Measurements from ENCODE around the gene S1PR4. TPM values are rescaled to one million over a fixed set of nuclear protein-coding genes. Genes with fewer than 3 reads are reported as not detected.
"Not testable (repeated sequence)": the region's sequence is repeated elsewhere in the genome, so short reads cannot be mapped to it uniquely, and the experiment has no call there.

Gene S1PR4
- total RNA-seq, 2 experiments from 2014 or later: 70.2 to 73.7 TPM

- no peaks in the 10 kb centered on the region for H3K9me3 Mint-ChIP-seq
- no peak for ATAC-seq (ENCODE audit: poor library complexity)
- POLR2A ChIA-PET: no interaction called here
- DNase-seq: peak in 1 of 14 experiments; percentile 18
- H3K9me3 ChIP-seq (ENCODE audit: control insufficient read depth in 1 of 2, insufficient read depth in 1 of 2, low read length in 2 of 2): peaks cover 0 to 6% of the 10 kb centered on the region in 2 experiments
- peaks cover 26% of the 10 kb centered on the region for H3K4me1 Mint-ChIP-seq (ENCODE audit: low read depth)
- peaks cover 27% of the 10 kb centered on the region for H3K36me3 ChIP-seq (ENCODE audit: insufficient read depth, low read length)
- H3K4me3 Mint-ChIP-seq: no peak overlapping the region
- TF ChIP-seq, protein P1, sequence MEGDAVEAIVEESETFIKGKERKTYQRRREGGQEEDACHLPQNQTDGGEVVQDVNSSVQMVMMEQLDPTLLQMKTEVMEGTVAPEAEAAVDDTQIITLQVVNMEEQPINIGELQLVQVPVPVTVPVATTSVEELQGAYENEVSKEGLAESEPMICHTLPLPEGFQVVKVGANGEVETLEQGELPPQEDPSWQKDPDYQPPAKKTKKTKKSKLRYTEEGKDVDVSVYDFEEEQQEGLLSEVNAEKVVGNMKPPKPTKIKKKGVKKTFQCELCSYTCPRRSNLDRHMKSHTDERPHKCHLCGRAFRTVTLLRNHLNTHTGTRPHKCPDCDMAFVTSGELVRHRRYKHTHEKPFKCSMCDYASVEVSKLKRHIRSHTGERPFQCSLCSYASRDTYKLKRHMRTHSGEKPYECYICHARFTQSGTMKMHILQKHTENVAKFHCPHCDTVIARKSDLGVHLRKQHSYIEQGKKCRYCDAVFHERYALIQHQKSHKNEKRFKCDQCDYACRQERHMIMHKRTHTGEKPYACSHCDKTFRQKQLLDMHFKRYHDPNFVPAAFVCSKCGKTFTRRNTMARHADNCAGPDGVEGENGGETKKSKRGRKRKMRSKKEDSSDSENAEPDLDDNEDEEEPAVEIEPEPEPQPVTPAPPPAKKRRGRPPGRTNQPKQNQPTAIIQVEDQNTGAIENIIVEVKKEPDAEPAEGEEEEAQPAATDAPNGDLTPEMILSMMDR (IDR thresholded peaks at IDR 0.05): no peak
- intact Hi-C loops (cut with DNase I, micrococcal nuclease): no loop called here
- no peak overlapping the region for H3K4me3 ChIP-seq (ENCODE audit: low read length)
- H3K27ac Mint-ChIP-seq: no peak overlapping the region
- H3K36me3 Mint-ChIP-seq (ENCODE audit: low read depth): peaks cover 27% of the 10 kb centered on the region
- CTCF ChIA-PET: no interaction called here
- H3K27me3 ChIP-seq (ENCODE audit: control insufficient read depth in 1 of 2, insufficient read depth in 2 of 2, low read length in 2 of 2): no peaks in the 10 kb centered on the region
- peaks cover 50% of the 10 kb centered on the region for H3K4me1 ChIP-seq (ENCODE audit: insufficient read depth, low read length)
- H3K27me3 Mint-ChIP-seq: no peaks in the 10 kb centered on the region
- H3K27ac ChIP-seq (ENCODE audit: low read depth in 1 of 2, low read length in 2 of 2): no peak overlapping the region
Measured at GRCh38 chr19:3190921-3191805, 12.6 kb downstream of the S1PR4 start.

DNA sequence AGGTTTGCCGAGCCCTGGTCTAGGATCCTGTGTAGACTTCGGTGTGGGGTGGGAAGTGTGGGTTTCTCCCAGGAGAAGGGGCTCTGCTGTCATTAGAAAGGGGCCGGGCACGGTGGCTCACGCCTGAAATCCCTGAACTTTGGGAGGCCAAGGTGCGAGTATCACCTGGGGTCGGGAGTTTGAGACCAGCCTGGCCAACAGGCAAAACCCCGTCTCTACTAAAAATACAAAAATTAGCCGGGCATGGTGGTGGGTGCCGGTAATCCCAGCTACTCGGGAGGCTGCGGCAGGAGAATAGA is 13.2 kb downstream of the S1PR4 start:
- Histone ChIP-seq H3K4me1 (ENCODE audit: insufficient read depth, low read length) (peaks cover 44% of the 10 kb centered on the region), H3K36me3 (ENCODE audit: insufficient read depth, low read length) (peaks cover 33% of the 10 kb centered on the region)
- intact Hi-C loops (cut with DNase I, micrococcal nuclease); ATAC-seq (ENCODE audit: poor library complexity); H3K27me3 ChIP-seq (ENCODE audit: control insufficient read depth in 1 of 2, insufficient read depth in 2 of 2, low read length in 2 of 2); POLR2A ChIA-PET; H3K4me3 Mint-ChIP-seq; H3K9me3 Mint-ChIP-seq; CTCF ChIA-PET; H3K4me3 ChIP-seq (ENCODE audit: low read length); DNase-seq; H3K27ac Mint-ChIP-seq; H3K9me3 ChIP-seq (ENCODE audit: control insufficient read depth in 1 of 2, insufficient read depth in 1 of 2, low read length in 2 of 2); H3K27me3 Mint-ChIP-seq; H3K27ac ChIP-seq (ENCODE audit: low read depth in 1 of 2, low read length in 2 of 2): not testable (repeated sequence)
- Mint-ChIP-seq H3K36me3 (ENCODE audit: low read depth) (peaks cover 24% of the 10 kb centered on the region), H3K4me1 (ENCODE audit: low read depth) (peaks cover 23% of the 10 kb centered on the region)

GRCh38 chr19:3192228-3192635 is 13.7 kb downstream of the S1PR4 start:
- no peak overlapping the region for H3K4me3 ChIP-seq (ENCODE audit: low read length)
- ATAC-seq (ENCODE audit: poor library complexity): no peak
- H3K36me3 Mint-ChIP-seq (ENCODE audit: low read depth): peaks cover 19% of the 10 kb centered on the region
- no peak overlapping the region for H3K27ac ChIP-seq (ENCODE audit: low read depth in 1 of 2, low read length in 2 of 2)
- POLR2A ChIA-PET: no interaction called here
- H3K27me3 ChIP-seq (ENCODE audit: control insufficient read depth in 1 of 2, insufficient read depth in 2 of 2, low read length in 2 of 2): no peaks in the 10 kb centered on the region
- H3K9me3 Mint-ChIP-seq: no peaks in the 10 kb centered on the region
- peaks cover 0 to 6% of the 10 kb centered on the region in 2 experiments for H3K9me3 ChIP-seq (ENCODE audit: control insufficient read depth in 1 of 2, insufficient read depth in 1 of 2, low read length in 2 of 2)
- peak in 1 of 14 experiments; percentile 25 for DNase-seq
- intact Hi-C loops (cut with DNase I, micrococcal nuclease): no loop called here
- TF ChIP-seq, protein P1 (IDR thresholded peaks at IDR 0.05): no peak
- peaks cover 39% of the 10 kb centered on the region for H3K4me1 ChIP-seq (ENCODE audit: insufficient read depth, low read length)
- H3K4me3 Mint-ChIP-seq: no peak overlapping the region
- H3K4me1 Mint-ChIP-seq (ENCODE audit: low read depth): peaks cover 18% of the 10 kb centered on the region
- H3K36me3 ChIP-seq (ENCODE audit: insufficient read depth, low read length): peaks cover 37% of the 10 kb centered on the region
- CTCF ChIA-PET: no interaction called here
- no peaks in the 10 kb centered on the region for H3K27me3 Mint-ChIP-seq
- no peak overlapping the region for H3K27ac Mint-ChIP-seq

DNA sequence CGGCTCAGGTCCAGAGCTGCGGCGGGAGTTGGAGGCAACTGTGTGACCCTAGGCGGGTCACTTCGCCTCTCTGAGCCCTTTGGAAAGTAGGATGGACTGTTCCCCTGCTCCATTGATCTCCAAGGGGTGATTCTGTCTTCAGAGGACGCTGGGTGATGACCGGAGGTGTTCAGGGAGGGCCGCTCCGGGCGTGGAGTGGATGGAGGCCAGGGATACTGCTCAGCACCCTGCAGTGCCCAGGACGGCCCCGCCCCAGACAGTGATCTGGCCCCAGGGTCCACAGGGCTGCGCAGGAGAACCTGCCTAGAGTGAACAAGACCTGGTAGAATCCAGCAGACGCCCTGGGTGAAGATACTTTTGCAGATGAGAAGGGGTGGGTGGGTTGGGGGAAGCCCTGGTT is 14.1 kb downstream of the S1PR4 start:
- H3K4me1 Mint-ChIP-seq (ENCODE audit: low read depth): peaks cover 16% of the 10 kb centered on the region
- Histone ChIP-seq H3K9me3 (ENCODE audit: control insufficient read depth in 1 of 2, insufficient read depth in 1 of 2, low read length in 2 of 2) (peaks cover 0 to 6% of the 10 kb centered on the region in 2 experiments), H3K36me3 (ENCODE audit: insufficient read depth, low read length) (peaks cover 37% of the 10 kb centered on the region), H3K4me1 (ENCODE audit: insufficient read depth, low read length) (peaks cover 35% of the 10 kb centered on the region), H3K4me3 (ENCODE audit: low read length) (no peak overlapping the region), H3K27ac (ENCODE audit: low read depth in 1 of 2, low read length in 2 of 2) (no peak overlapping the region), H3K27me3 (ENCODE audit: control insufficient read depth in 1 of 2, insufficient read depth in 2 of 2, low read length in 2 of 2) (no peaks in the 10 kb centered on the region)
- H3K4me3 Mint-ChIP-seq: no peak overlapping the region
- ATAC-seq (ENCODE audit: poor library complexity): no peak
- H3K27ac Mint-ChIP-seq: no peak overlapping the region
- POLR2A ChIA-PET: no interaction called here
- no peaks in the 10 kb centered on the region for H3K9me3 Mint-ChIP-seq
- peaks cover 18% of the 10 kb centered on the region for H3K36me3 Mint-ChIP-seq (ENCODE audit: low read depth)
- H3K27me3 Mint-ChIP-seq: no peaks in the 10 kb centered on the region
- CTCF ChIA-PET: no interaction called here
- intact Hi-C loops (cut with DNase I, micrococcal nuclease): no loop called here
- TF ChIP-seq, protein P1 (IDR thresholded peaks at IDR 0.05): no peak
- DNase-seq: no peak
